Lower lobe of right lung (tissue), 2 donors: ENCODE results near the gene PSMC5. TPM values are rescaled to one million over a fixed set of nuclear protein-coding genes. Genes with fewer than 3 reads are reported as not detected.

Experiments used
- ATAC-seq, 2 donors: fragments of 200-7000 bp; cut with Tn5 transposase; one replicate each; pipeline ENCODE4 v1.9.1; 2020 to 2022; ENCODE audit warnings: mild to moderate bottlenecking in 2 of 2, moderate library complexity in 2 of 2
- DNase-seq: peaks from one replicate; pipeline ENCODE4 v3.0.0-alpha.2; 2020
- H3K27ac ChIP-seq: fragments of 200-600 bp; one replicate; pipeline ENCODE4 v1.8.0; 2022
- H3K27me3 ChIP-seq: fragments of 200-600 bp; one replicate; pipeline ENCODE4 v1.8.0; 2022; ENCODE audit warnings: low read depth
- H3K36me3 ChIP-seq: fragments of 200-600 bp; one replicate; pipeline ENCODE4 v1.8.0; 2022; ENCODE audit warnings: mild to moderate bottlenecking
- H3K4me1 ChIP-seq: fragments of 200-600 bp; one replicate; pipeline ENCODE4 v1.8.0; 2022
- H3K4me3 ChIP-seq: fragments of 200-600 bp; one replicate; pipeline ENCODE4 v1.8.0; 2022; ENCODE audit warnings: mild to moderate bottlenecking
- H3K9me3 ChIP-seq: fragments of 200-600 bp; one replicate; pipeline ENCODE4 v1.8.0; 2022
- intact Hi-C: fragments of 100-400 bp; cut with DNase I; formaldehyde crosslinking; loops from one replicate; pipeline ENCODE4 v1.11.0; 2022
- total RNA-seq: library from RNA; stranded (reverse); fragmentation: NEBNext Ultra II Directional; extraction: Animal tissue kit (Norgen Biotek cat#: 25700); gene quantifications from one replicate; pipeline ENCODE4 v1.2.1, GENCODE V29; 2021
- TF ChIP-seq, protein P1 (sequence below): fragments of 200-600 bp; IDR thresholded peaks from one replicate; pipeline ENCODE4 v1.8.0; 2022; ENCODE audit warnings: antibody characterized with exemption, mild to moderate bottlenecking
- donor health status: DM: no; HTN: yes; CAD: no; lungs with severe emphysema.

PSMC5 gene
- total RNA-seq, 1 donor from 2014 or later = 98.6 TPM

DNA sequence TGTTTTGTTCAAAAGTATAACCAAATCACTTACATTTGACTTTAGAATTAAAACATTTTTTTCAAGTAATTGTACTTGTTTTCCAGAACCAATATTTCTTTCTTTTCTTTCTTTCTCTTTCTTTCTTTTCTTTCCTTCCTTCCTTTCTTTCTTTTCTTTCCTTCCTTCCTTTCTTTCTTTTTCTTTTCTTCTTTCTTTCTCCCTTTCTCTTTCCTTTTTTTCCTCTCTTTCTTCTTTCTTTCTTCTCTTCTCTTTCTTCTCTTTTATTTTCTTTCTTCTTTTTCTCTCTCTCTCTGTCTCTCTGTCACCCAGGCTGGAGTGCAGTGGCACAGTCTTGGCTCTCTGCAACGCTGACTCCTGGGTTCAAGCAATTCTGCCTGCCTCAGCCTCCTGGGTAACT is 26.4 kb upstream of the PSMC5 start:
- H3K4me3 ChIP-seq = no peak overlapping the region
- H3K4me1 ChIP-seq = no peaks in the 10 kb centered on the region
- H3K9me3 ChIP-seq = no peaks in the 10 kb centered on the region
- intact Hi-C loops = no loop called here
- no peaks in the 10 kb centered on the region for H3K27me3 ChIP-seq
- peaks cover 100% of the 10 kb centered on the region for H3K36me3 ChIP-seq
- TF ChIP-seq, protein P1, sequence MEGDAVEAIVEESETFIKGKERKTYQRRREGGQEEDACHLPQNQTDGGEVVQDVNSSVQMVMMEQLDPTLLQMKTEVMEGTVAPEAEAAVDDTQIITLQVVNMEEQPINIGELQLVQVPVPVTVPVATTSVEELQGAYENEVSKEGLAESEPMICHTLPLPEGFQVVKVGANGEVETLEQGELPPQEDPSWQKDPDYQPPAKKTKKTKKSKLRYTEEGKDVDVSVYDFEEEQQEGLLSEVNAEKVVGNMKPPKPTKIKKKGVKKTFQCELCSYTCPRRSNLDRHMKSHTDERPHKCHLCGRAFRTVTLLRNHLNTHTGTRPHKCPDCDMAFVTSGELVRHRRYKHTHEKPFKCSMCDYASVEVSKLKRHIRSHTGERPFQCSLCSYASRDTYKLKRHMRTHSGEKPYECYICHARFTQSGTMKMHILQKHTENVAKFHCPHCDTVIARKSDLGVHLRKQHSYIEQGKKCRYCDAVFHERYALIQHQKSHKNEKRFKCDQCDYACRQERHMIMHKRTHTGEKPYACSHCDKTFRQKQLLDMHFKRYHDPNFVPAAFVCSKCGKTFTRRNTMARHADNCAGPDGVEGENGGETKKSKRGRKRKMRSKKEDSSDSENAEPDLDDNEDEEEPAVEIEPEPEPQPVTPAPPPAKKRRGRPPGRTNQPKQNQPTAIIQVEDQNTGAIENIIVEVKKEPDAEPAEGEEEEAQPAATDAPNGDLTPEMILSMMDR = no peak
- DNase-seq = no peak
- H3K27ac ChIP-seq = no peak overlapping the region
- ATAC-seq = no peak

DNA sequence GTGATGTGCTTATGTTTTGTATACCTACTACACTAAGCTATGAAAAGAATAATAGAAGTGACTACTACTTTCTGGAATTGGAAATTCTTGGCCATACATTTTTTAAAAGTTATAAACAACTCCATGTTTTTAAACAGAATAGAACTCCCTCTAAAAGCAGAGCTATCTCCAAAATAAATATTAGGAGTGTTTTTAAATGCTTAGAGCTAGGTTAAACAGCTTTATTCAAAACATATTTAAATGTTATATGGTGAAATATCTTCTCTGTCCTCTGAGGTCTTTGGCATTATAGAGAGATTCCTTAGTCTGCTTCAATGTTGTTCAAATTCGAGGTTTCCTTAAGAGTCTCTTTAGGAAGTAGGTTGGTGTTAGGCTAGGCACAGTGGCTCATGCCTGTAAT is 22.9 kb upstream of the PSMC5 start:
- H3K27ac ChIP-seq = no peak overlapping the region
- H3K36me3 ChIP-seq = peaks cover 100% of the 10 kb centered on the region
- TF ChIP-seq, protein P1 = no peak
- H3K9me3 ChIP-seq = no peaks in the 10 kb centered on the region
- intact Hi-C loops = no loop called here
- no peaks in the 10 kb centered on the region for H3K27me3 ChIP-seq
- ATAC-seq (no peak), DNase-seq (no peak)
- no peak overlapping the region for H3K4me3 ChIP-seq
- H3K4me1 ChIP-seq = no peaks in the 10 kb centered on the region

DNA sequence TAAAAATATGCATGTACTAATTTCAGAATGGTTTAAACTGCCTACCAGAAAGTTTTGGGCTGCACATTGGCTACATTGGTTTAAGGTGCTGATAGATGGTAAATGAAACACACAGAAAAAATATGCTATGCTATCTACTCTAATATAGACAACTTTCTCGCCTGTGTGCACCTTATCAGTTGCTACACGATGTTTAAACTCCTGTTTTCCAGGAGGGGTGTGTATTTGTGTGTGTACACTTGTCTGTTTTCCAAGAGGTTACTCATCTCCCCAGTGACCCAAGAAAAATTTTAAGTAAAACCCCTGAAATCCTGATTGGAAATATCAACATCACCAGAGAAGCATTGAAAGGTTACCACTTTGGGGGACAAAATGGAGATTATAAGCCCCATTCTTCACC is 21.6 kb upstream of the PSMC5 start:
- Histone ChIP-seq H3K4me3 (no peak overlapping the region), H3K9me3 (no peaks in the 10 kb centered on the region), H3K4me1 (no peaks in the 10 kb centered on the region), H3K27ac (no peak overlapping the region), H3K27me3 (no peaks in the 10 kb centered on the region), H3K36me3 (peaks cover 100% of the 10 kb centered on the region)
- DNase-seq = no peak
- TF ChIP-seq, protein P1 = no peak
- no peak for ATAC-seq
- intact Hi-C loops = no loop called here

DNA sequence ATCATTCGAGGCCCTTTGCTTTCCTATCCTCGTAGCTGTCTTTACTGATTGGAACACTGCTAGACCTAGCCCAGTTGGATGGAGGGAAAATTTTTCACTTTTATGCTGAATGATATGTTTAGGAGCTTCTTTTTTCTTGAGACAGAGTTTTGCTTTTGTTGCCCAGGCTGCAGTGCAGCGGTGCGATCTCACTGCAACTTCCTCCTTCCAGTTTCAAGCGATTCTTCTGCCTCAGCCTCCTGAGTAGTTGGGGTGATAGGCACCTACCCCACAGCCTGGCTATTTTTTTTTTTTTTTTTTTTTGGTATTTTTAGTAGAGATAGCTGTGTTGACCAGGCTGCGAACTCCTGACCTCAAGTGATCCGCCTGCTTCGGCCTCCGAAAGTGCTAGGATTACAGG is 17.3 kb upstream of the PSMC5 start:
- no peak overlapping the region for H3K27ac ChIP-seq
- H3K27me3 ChIP-seq = no peaks in the 10 kb centered on the region
- H3K4me1 ChIP-seq = no peaks in the 10 kb centered on the region
- DNase-seq (no peak), ATAC-seq (no peak)
- intact Hi-C loops = no loop called here
- TF ChIP-seq, protein P1 = no peak
- H3K36me3 ChIP-seq = peaks cover 100% of the 10 kb centered on the region
- H3K4me3 ChIP-seq = no peak overlapping the region
- no peaks in the 10 kb centered on the region for H3K9me3 ChIP-seq

DNA sequence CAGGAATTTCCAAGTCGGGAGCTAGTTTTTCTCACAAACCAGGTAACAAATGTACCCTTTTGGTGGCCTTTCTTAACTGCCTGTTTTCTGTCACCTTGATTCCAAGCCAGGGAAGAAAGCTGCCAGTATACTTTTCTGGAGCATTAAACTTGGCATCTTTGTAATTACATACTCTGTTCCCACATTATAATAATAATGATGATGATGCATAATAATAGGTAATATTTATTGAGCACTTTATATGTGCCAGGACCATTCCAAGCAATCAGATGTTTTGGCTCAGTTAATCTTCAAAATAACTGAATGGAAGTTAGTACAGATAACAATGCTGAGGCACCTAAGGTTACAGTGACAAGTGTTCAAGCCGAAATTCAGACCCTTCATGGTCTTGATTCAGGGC is 11.1 kb upstream of the PSMC5 start:
- no peaks in the 10 kb centered on the region for H3K4me1 ChIP-seq
- TF ChIP-seq, protein P1 = no peak
- H3K4me3 ChIP-seq = no peak overlapping the region
- DNase-seq = no peak
- intact Hi-C loops = no loop called here
- no peaks in the 10 kb centered on the region for H3K27me3 ChIP-seq
- no peak overlapping the region for H3K27ac ChIP-seq
- no peak for ATAC-seq
- peaks cover 100% of the 10 kb centered on the region for H3K36me3 ChIP-seq
- H3K9me3 ChIP-seq = no peaks in the 10 kb centered on the region

GRCh38 chr17:63816669-63817068 is 10.6 kb upstream of the PSMC5 start:
- ATAC-seq = no peak
- intact Hi-C loops = no loop called here
- Histone ChIP-seq H3K27ac (no peak overlapping the region), H3K4me1 (no peaks in the 10 kb centered on the region), H3K4me3 (no peak overlapping the region), H3K36me3 (peaks cover 100% of the 10 kb centered on the region), H3K9me3 (no peaks in the 10 kb centered on the region), H3K27me3 (no peaks in the 10 kb centered on the region)
- TF ChIP-seq, protein P1 = no peak
- no peak for DNase-seq
